Cardiac septum (tissue), 1 donor: Measurements from ENCODE around the gene ASXL2. TPM values are rescaled to one million over a fixed set of nuclear protein-coding genes. Genes with fewer than 3 reads are reported as not detected.

ENCODE experiments used
- DNase-seq: peaks from one replicate; pipeline ENCODE4 v3.0.0-alpha.2; 2020; ENCODE audit warnings: low spot score
- intact Hi-C: fragments of 100-400 bp; cut with DNase I; formaldehyde crosslinking; loops from one replicate; pipeline ENCODE4 v1.14.0; 2022
- total RNA-seq: library from RNA; stranded (reverse); fragmentation: NEBNext Ultra II Directional; extraction: Animal tissue kit (Norgen Biotek cat#: 25700); gene quantifications from one replicate; pipeline ENCODE4 v1.2.1, GENCODE V29; 2021
- donor health status: DM: no; HTN: no; CAD: no.

Gene ASXL2
- total RNA-seq, 1 donor from 2014 or later: 24.1 TPM

- intact Hi-C loops: no loop called here
- no peak for DNase-seq
These were observed 119.9 kb downstream of the ASXL2 start for GRCh38 chr2:25758348-25758747.

DNA sequence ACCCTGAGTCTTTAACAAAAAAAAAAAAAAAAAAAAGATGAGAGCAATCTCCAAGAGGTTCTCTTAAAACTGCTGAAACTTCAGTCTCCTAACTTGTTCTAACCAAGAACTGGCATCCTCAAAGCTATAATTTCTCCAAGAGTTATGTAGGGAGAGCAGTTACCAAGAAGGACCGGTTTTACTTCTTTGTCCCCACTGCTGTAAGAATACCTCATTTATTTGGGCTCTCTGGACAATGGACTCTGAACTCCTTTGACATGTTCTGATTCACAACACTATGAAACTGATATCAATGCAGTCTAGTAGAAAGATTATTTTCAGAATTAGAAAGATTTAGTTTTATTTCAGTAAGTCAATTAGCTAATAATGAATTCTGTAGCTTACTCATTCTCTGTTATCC lies 120.4 kb downstream of the ASXL2 start:
- intact Hi-C loops: no loop called here
- DNase-seq: no peak

- DNase-seq: no peak
- intact Hi-C loops: no loop called here
These were observed 121.8 kb downstream of the ASXL2 start for GRCh38 chr2:25756536-25756935.

- DNase-seq: no peak
- intact Hi-C loops: no loop called here
These were observed 128.6 kb downstream of the ASXL2 start for GRCh38 chr2:25749676-25750075.

GRCh38 chr2:25744055-25744454 lies 134.2 kb downstream of the ASXL2 start:
- intact Hi-C loops: no loop called here
- DNase-seq: no peak

DNA sequence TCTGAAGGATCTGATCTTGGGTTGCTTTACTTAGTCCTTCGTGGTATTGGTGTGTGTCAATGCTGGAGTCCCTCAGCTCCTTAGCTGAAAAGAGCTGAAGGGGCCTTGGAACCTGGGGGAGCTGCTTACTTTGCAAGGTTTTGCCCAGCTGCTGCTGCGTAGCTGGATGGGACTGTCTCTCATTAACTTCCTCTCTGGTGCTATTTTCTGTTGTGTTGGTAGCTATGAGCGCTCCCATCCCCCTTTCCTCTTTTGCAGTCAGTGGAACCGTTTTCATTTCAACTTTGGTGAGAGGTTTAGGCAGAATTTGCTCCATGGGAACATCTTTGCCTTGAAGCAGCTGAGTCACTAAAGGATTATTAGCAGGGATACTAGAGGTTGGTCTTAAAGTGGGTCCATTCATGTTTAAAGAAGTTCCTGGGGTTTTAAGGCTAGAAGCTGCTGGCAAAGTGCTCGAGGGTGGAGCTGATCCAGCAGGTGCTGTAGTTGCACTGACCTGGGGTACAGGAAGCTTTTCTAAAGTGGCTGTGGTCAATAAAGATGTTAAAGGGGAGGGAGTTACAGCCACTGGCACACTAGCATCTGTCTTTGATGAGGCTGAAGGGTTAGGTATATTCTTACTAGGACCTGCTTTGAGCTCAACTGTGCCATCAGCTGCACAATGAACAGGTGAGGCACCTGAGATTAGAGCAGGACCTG lies 135.0 kb downstream of the ASXL2 start:
- no peak for DNase-seq
- intact Hi-C loops: no loop called here

DNA sequence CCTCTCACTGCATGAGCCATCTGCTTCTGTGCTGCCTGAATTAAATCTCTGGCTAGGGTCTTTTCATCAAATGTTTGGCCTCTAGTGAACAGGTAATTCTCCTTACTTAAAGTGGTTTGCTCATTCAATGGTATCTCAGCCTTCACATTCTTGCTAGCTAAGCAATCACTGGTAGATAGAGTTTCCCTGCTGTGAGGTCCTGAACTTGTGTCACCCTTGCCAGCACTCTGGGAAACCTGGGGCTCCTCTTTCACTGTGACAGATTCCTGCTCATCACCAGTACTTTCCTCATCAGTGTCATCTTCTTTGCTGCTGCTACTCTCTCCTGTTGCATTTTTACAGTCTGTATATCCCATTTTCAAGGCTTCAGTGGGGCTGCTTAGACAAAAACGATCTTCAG lies 135.8 kb downstream of the ASXL2 start:
- no peak for DNase-seq
- intact Hi-C loops: no loop called here

DNA sequence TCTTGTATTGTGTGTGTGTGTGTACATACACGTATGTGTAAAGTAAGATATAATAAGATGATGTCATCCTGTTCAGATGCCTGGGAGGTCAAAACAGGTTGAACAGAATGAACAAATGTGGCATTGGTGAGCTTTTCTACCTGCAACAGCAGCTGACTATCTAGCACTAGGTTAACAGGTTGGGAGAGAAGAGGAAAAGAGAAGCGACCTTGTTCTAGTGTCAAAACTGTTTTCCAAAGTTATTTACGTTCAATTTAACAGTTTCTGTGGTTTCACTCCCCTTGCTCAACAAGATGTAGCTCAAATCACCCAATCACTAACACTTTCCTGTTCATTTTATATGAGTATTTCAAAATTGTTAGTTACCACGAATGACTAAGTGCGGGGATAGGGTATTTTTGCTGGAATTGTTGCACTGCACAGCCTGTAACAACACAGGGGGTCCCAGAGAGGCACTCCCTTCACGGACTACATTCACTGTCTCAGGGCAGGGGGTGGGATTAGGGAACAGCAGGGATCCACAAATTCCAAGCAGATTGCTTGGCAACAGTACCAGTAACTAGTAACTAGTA lies 137.4 kb downstream of the ASXL2 start:
- DNase-seq: no peak
- intact Hi-C loops: no loop called here

DNA sequence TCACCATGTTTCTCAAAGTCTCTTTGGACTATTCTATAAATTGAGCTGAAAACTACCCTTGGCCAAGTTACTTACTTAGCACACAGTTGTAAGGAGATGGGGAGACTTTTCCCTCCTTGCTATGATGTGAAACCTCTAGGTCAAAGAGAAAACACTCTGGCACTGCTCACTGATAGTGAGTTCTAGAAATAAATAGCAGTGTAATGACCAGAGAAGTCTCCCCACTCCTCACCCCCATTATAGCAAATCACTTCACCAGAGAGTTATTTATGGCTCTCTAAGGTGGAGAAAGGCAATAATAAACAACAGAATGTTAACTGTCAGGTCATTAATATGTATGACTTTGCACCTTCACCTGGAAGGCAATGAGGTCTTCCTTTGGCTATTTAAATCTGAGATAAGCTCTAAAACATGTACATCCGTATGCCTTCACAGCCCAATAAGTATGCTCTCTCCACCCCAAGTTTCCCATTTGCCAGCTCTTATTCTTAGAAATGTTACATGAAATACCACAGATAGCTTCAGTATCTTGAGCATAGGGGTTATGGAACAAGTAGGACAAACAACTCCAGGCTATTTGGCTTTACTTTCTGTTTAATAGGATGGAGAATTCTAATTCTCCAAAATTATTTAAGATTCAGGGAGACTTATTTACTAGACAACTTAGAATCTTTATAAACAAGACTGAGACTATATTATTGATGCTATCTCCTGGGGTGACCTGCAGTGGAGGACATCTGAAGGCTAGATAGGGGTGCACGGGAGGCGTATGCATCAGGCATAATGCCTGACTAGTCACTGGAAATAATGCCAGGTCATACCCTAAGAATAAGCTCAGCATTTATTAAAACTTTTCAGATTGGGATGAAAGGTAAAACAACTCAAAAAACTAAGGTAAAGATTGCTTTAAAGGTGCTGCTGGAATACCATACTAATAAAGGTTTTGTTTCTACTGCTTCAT lies 139.6 kb downstream of the ASXL2 start:
- intact Hi-C loops: no loop called here
- DNase-seq: no peak

DNA sequence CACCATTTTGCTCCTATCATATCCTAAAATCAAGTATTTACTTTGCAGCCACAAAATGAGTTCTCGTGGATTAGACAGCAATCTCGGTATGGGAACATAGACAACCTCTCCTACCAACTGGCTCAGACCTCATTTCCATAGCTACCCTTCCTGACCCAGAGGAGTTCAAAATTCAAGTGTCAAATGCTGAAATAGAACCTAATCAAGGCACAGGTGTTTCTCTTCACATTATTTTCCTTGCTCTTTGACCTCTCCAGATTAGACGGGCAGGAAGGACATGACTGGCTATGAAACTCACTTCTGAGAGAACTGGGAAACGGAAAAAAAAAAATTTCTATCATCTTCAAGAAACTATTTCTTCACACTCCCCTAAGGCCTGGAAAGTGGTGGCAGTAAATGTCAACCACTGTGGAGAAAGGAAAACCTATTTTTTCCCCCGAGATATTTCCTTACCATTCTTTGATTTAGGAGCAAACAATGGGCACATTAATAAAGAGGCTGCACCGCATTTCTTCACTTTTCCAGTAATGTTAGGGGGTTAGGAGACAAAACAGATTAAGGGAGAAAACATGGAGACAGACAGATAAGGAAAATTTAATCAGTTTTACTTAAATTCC lies 141.3 kb downstream of the ASXL2 start:
- DNase-seq: no peak

GRCh38 chr2:25735835-25736234 lies 142.5 kb downstream of the ASXL2 start:
- intact Hi-C loops: no loop called here
- DNase-seq: no peak

More for the DNA sequence above, 141.3 kb downstream of the ASXL2 start:
- intact Hi-C loops: no loop called here

DNA sequence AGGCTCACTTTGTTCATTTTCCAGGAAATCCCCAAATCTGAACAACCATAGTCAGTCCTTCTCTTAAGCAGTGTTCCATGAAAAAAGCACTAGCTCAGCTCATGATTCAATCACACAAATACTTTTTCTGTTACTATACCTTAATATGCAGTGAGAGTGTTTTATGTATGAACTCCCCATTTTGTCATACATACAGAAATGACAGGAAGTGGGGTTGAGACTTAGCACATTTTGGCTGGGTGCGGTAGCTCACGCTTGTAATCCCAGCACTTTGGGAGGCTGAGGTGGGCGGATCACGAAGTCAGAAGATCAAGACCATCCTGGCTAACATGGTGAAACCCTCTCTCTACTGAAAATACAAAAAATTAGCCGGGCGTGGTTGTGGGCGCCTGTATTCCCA lies 149.7 kb downstream of the ASXL2 start:
- intact Hi-C loops: no loop called here
- no peak for DNase-seq

DNA sequence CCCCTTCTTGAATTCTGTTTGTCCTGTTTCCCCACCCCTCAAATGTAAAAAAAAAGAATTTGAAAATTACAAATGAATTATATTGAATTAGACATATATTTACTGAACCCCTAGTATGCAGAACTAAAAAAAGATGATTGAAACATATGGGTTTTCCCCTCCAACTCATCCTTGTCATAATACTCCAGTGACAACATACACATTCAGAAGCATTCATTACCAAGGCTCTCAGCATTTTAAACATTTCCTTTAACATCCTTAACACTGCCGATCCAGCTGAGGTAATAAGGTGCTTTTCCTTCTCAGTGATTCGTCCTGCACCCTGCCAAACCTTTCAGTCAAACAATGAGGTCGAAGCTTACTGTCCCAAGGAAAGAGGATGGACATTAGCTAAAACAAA lies 151.8 kb downstream of the ASXL2 start:
- intact Hi-C loops: no loop called here
- DNase-seq: no peak

DNA sequence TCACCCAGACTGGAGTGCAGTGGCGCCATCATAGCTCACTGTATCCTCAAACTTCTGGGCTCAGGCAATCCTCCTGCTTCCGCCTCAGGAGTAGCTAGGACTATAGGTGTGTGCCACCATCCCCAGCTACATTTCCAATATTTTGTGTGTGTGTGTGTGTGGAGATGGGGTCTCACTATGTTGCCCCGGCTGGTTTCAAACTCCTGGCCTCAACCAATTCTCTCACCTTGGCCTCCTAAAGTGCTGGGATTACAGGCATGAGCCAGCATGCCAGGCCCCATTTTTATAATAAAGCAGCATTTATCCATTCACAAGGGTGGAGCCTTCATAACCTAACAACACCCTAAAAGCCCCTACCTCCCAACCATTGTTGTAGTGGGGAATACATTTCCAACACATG lies 152.4 kb downstream of the ASXL2 start:
- DNase-seq: no peak
- intact Hi-C loops: no loop called here

DNA sequence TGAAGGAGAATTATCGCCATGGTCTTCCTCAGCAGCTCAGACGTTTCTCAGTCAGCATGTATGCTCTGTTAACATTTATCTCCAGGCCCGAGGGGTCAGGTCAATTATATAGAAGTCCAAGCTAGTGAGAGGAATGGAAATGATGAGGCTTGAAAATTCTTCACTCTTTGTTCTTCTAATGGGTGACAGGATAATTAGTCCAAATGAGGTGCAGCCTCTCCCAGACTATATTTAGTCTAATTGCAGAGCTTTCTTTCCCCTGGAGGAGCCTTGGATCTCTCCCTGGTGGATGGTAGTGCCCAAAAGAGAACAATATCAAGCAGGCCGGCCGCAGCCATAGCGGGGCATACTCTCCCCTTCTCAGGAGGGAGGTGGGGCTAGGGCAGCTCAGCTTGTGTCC lies 153.5 kb downstream of the ASXL2 start:
- DNase-seq: no peak
- intact Hi-C loops: no loop called here

GRCh38 chr2:25722224-25722623 lies 156.1 kb downstream of the ASXL2 start:
- intact Hi-C loops: no loop called here
- no peak for DNase-seq

DNA sequence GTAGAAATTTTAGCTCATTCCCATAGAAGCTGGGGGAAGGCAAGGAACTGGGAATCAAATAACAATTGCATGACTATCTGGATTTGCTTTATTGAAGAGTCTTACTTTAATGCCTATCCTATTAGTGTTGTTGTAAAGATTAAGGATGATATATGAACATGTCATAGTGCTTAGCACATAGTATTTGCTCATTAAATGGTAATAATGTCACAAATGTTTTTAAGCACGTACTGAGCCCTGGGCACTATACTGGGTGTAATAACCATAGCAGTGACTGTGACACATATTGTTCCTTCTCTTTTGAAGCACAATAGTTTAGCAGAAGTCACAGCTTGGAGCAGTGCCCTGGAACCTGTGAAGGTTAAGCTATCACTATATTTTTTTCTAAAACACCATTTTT lies 157.7 kb downstream of the ASXL2 start:
- DNase-seq: no peak
- intact Hi-C loops: no loop called here

DNA sequence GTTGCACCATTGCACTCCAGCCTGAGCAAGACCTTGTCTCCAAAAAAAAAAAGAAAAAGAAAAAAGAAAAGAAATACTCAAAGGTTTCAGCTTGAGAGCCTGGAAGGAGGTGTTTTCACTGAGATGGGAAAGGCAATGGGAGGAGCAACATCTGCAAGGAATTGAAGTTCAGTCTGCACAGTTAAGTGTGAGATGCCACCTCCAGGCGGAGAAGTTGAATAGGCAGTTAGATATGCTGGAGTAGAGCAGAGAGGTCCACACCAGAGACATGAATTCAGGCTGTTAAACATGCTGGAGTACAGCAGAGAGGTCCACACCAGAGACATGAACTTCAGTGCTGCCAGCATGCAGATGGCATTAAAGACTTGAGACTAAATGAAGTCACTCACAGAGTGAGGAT lies 163.5 kb downstream of the ASXL2 start:
- DNase-seq: no peak
- intact Hi-C loops: no loop called here

DNA sequence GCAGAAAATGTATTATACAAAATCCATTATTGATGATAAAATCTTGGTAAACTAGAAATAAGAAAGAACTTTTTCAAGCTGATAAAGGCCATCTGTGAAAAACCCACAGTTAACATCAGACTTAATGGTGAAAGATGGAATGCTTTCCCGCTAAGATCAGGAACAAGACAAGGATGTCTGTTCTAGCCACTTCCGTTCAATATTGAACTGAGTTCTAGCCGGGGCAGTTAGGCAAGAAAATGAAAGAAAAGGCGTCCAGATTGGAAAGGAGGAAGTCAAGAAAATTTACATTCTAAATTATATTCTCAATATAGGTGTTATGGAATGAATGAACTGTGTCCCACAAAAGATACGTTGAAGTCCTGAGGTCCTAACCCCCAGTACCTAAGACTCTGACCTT lies 165.8 kb downstream of the ASXL2 start:
- no peak for DNase-seq
- intact Hi-C loops: no loop called here

DNA sequence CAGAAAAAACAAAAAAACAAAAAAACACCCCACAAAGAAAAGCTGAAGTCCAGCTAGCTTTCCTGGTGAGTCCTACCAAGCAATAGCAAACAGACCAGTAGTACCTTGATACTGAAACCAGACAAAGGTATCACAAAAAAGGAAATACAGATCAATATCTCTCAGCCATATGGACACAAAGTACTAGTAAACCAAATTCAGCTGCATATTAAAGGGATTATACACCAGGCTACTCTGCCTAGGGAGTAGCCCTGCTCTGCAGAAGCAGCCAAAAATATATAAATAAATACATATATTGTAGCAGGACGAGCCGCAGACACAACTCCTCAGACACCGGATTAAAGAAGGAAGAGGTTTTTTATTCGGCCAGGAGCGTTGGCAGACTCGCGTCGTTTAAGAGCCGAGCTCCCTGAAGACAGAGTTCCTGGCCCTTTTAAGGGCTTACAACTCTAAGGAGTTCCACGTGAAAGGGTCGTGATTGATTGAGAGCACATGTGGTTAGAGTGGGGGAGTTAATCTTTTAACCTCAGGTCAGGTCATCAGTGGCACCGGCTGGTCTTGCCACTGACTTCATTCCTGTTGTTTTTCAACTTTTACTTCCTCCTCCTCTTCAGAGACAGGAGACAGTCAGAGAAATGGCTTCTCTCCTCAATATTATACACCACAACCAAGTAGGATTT lies 166.5 kb downstream of the ASXL2 start:
- DNase-seq: no peak
- intact Hi-C loops: no loop called here
